Measurements from ENCODE around the gene CNMD.

DNA sequence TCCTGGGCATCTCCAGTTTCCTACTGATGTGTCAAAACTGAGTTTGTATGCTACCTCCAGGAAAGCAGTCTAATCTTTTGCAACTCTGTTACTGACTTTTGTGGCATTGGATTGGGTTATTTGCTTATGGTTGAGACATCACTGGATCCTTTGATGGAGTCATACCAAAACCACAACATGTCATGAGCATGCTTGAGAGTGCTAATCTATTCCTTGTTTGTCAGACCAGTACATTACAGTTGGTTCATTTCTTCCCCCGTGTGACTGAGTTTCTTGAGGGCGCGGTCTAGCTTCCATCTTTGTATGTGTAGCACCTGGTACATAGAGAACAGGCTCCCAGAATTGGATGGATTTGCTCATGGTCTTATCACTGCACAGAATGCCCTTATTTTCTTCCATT lies 43.8 kb downstream of the CNMD start:
- TF ChIP-seq, protein P1, sequence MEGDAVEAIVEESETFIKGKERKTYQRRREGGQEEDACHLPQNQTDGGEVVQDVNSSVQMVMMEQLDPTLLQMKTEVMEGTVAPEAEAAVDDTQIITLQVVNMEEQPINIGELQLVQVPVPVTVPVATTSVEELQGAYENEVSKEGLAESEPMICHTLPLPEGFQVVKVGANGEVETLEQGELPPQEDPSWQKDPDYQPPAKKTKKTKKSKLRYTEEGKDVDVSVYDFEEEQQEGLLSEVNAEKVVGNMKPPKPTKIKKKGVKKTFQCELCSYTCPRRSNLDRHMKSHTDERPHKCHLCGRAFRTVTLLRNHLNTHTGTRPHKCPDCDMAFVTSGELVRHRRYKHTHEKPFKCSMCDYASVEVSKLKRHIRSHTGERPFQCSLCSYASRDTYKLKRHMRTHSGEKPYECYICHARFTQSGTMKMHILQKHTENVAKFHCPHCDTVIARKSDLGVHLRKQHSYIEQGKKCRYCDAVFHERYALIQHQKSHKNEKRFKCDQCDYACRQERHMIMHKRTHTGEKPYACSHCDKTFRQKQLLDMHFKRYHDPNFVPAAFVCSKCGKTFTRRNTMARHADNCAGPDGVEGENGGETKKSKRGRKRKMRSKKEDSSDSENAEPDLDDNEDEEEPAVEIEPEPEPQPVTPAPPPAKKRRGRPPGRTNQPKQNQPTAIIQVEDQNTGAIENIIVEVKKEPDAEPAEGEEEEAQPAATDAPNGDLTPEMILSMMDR (IDR thresholded peaks at IDR 0.05; ENCODE audit: borderline replicate concordance, extremely low read depth, low read length, poor library complexity, severe bottlenecking) = no peak
- no peak for TF ChIP-seq EZH2 (IDR thresholded peaks at IDR 0.05; ENCODE audit: borderline replicate concordance, low read depth, low read length, severe bottlenecking)

Data from DND-41 (cell line).